Peyer's patch (tissue), 4 donors: ENCODE results near the gene IL10. TPM values are rescaled to one million over a fixed set of nuclear protein-coding genes. Genes with fewer than 3 reads are reported as not detected.
"Not testable (repeated sequence)": the region's sequence is repeated elsewhere in the genome, so short reads cannot be mapped to it uniquely, and the experiment has no call there.

ENCODE experiments used
- DNase-seq, 3 donors: peaks; one replicate each; pipeline ENCODE4 v3.0.0-alpha.2; 2017 to 2019
- H3K27ac ChIP-seq, 4 donors: fragments of 200-600 bp; sonication (generic); one replicate each; pipeline ENCODE4 v1.5.1; 2016 to 2019
- H3K27me3 ChIP-seq, 2 donors: fragments of 200-600 bp; sonication (generic); one replicate each; pipeline ENCODE4 v1.5.1; 2019
- H3K36me3 ChIP-seq, 3 donors: fragments of 200-600 bp; sonication (generic); one replicate each; pipeline ENCODE4 v1.5.1; 2016 to 2019
- H3K4me1 ChIP-seq, 4 donors: fragments of 200-600 bp; sonication (generic); one replicate each; pipeline ENCODE4 v1.5.1; 2016 to 2019
- H3K4me3 ChIP-seq, 4 donors: fragments of 200-600 bp; sonication (generic); 1 replicate in 3 of 4; 2 replicates in 1 of 4; pipeline ENCODE4 v1.5.1; 2016 to 2019; ENCODE audit warnings: mild to moderate bottlenecking in 1 of 4
- H3K9me3 ChIP-seq, 4 donors: fragments of 200-600 bp; sonication (generic); one replicate each; pipeline ENCODE4 v1.5.1; 2016 to 2019; ENCODE audit warnings: mild to moderate bottlenecking in 1 of 4
- CTCF ChIP-seq, 6 experiments: fragments of 450-650 bp in 4 of 6; fragments of 200-600 bp in 2 of 6; sonication (generic) in 1 of 6; IDR thresholded peaks; one replicate each; pipeline ENCODE4 v1.5.1; 2017 to 2019; ENCODE audit warnings: antibody characterized with exemption in 6 of 6, mild to moderate bottlenecking in 3 of 6, moderate library complexity in 1 of 6
- POLR2A ChIP-seq, 2 donors: fragments of 450-650 bp; IDR thresholded peaks; one replicate each; pipeline ENCODE4 v1.5.1; 2017; ENCODE audit warnings: antibody characterized with exemption in 2 of 2, mild to moderate bottlenecking in 2 of 2, moderate library complexity in 2 of 2
- total RNA-seq, 4 donors: library from RNA; depleted of rRNA; stranded (reverse); fragments of >200 nt; gene quantifications; one replicate each; pipeline ENCODE4 v1.1.0, GENCODE V29; 2016

IL10 gene
- total RNA-seq, 4 donors from 2014 or later: 0.85 to 2.0 TPM; not detected in 2

GRCh38 chr1:206779638-206780037 lies 7.3 kb upstream of the IL10 start:
- peaks cover 0 to 10% (median 4%) of the 10 kb centered on the region in 4 donors for H3K4me1 ChIP-seq
- H3K27ac ChIP-seq: no peak overlapping the region
- no peak for TF ChIP-seq POLR2A (IDR thresholded peaks at IDR 0.05)
- no peak for TF ChIP-seq CTCF (IDR thresholded peaks at IDR 0.05)
- H3K4me3 ChIP-seq: no peak overlapping the region
- DNase-seq: no peak
- no peaks in the 10 kb centered on the region for H3K9me3 ChIP-seq
- H3K27me3 ChIP-seq: no peaks in the 10 kb centered on the region
- H3K36me3 ChIP-seq: no peaks in the 10 kb centered on the region

DNA sequence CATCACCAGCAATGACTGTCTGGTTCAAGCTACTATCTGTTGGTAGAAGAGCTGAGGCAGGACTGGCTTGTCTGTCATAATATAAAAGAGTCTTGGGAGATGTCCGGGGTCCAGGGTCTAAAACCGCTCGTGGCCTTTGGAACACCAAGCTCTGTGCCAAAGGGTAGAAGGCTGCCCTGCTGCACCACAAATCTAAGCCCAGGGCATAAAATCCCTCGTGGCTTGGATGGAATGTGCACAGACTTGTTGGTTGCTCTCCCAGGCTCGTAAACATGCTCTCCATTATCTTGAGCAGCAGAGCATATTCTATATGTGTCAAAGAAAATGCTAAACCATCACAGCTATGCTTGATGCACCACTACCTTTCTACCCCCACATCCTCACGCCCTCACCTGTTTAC lies 6.6 kb upstream of the IL10 start:
- DNase-seq, H3K4me3 ChIP-seq, H3K27me3 ChIP-seq, H3K9me3 ChIP-seq, H3K4me1 ChIP-seq, H3K36me3 ChIP-seq, H3K27ac ChIP-seq: not testable (repeated sequence)

GRCh38 chr1:206778031-206778430 lies 5.7 kb upstream of the IL10 start:
- DNase-seq: no peak
- Histone ChIP-seq H3K36me3 (no peaks in the 10 kb centered on the region), H3K4me1 (peaks cover 0 to 6% (median 3%) of the 10 kb centered on the region in 4 donors), H3K9me3 (no peaks in the 10 kb centered on the region), H3K27me3 (no peaks in the 10 kb centered on the region), H3K27ac (no peak overlapping the region), H3K4me3 (no peak overlapping the region)
- TF ChIP-seq CTCF (IDR thresholded peaks at IDR 0.05) (no peak), POLR2A (IDR thresholded peaks at IDR 0.05) (no peak)

- H3K27me3 ChIP-seq: no peaks in the 10 kb centered on the region
- H3K27ac ChIP-seq: no peak overlapping the region
- no peak overlapping the region for H3K4me3 ChIP-seq
- DNase-seq: no peak
- H3K36me3 ChIP-seq: no peaks in the 10 kb centered on the region
- TF ChIP-seq CTCF (IDR thresholded peaks at IDR 0.05) (no peak), POLR2A (IDR thresholded peaks at IDR 0.05) (no peak)
- H3K4me1 ChIP-seq: peaks cover 0 to 3% (median 0%) of the 10 kb centered on the region in 4 donors
- no peaks in the 10 kb centered on the region for H3K9me3 ChIP-seq
These were observed 3.9 kb upstream of the IL10 start for GRCh38 chr1:206776229-206776628.

GRCh38 chr1:206774093-206774492 lies 1.8 kb upstream of the IL10 start:
- no peak overlapping the region for H3K27ac ChIP-seq
- DNase-seq: no peak
- H3K27me3 ChIP-seq: no peaks in the 10 kb centered on the region
- no peak overlapping the region for H3K4me3 ChIP-seq
- H3K36me3 ChIP-seq: no peaks in the 10 kb centered on the region
- no peaks in the 10 kb centered on the region for H3K9me3 ChIP-seq
- no peak for TF ChIP-seq CTCF (IDR thresholded peaks at IDR 0.05)
- no peak for TF ChIP-seq POLR2A (IDR thresholded peaks at IDR 0.05)
- H3K4me1 ChIP-seq: peaks cover 0 to 21% (median 12%) of the 10 kb centered on the region in 4 donors

GRCh38 chr1:206771338-206771692 lies 979 bp downstream of the IL10 start:
- peak overlapping the region in 1 of 4 donors; percentile 57 for H3K27ac ChIP-seq
- no peaks in the 10 kb centered on the region for H3K27me3 ChIP-seq
- peaks cover 0 to 30% (median 17%) of the 10 kb centered on the region in 4 donors for H3K4me1 ChIP-seq
- H3K4me3 ChIP-seq: no peak overlapping the region
- no peaks in the 10 kb centered on the region for H3K36me3 ChIP-seq
- no peak for TF ChIP-seq CTCF (IDR thresholded peaks at IDR 0.05)
- peak in 1 of 2 donors; percentile 2 for TF ChIP-seq POLR2A (IDR thresholded peaks at IDR 0.05)
- no peaks in the 10 kb centered on the region for H3K9me3 ChIP-seq
- DNase-seq: no peak
